Testis (tissue), 3 donors: ENCODE data around the gene EDAR. TPM values are rescaled to one million over a fixed set of nuclear protein-coding genes. Genes with fewer than 3 reads are reported as not detected.

Experiments used
- DNase-seq: peaks from one replicate; pipeline ENCODE4 v3.0.0-alpha.2; 2019
- H3K27ac ChIP-seq, 2 donors: fragments of 200-600 bp; sonication (generic); one replicate each; pipeline ENCODE4 v1.5.1; 2019
- H3K27me3 ChIP-seq: fragments of 200-600 bp; sonication (generic); one replicate; pipeline ENCODE4 v1.5.1; 2019
- H3K36me3 ChIP-seq: fragments of 200-600 bp; sonication (generic); one replicate; pipeline ENCODE4 v1.5.1; 2017; ENCODE audit warnings: low read depth; ENCODE audit errors: missing control alignments
- H3K4me1 ChIP-seq: fragments of 200-600 bp; sonication (generic); one replicate; pipeline ENCODE4 v1.5.1; 2019
- H3K4me3 ChIP-seq, 2 donors: fragments of 200-600 bp; sonication (generic); one replicate each; pipeline ENCODE4 v1.5.1; 2017 to 2019
- H3K9me3 ChIP-seq: fragments of 200-600 bp; sonication (generic); one replicate; pipeline ENCODE4 v1.5.1; 2017
- CTCF ChIP-seq, 3 experiments: fragments of 450-650 bp in 2 of 3; fragments of 200-600 bp in 1 of 3; sonication (generic) in 1 of 3; IDR thresholded peaks; one replicate each; pipeline ENCODE4 v1.5.1; 2016 to 2019; ENCODE audit warnings: antibody characterized with exemption in 3 of 3, mild to moderate bottlenecking in 2 of 3, moderate library complexity in 1 of 3
- POLR2A ChIP-seq: fragments of 450-650 bp; IDR thresholded peaks from one replicate; pipeline ENCODE4 v1.6.1; 2017; ENCODE audit warnings: antibody characterized with exemption, mild to moderate bottlenecking, moderate library complexity
- WGBS, 2 donors: methylation state at CpG; one replicate each; pipeline ENCODE4 v1.1.5; 2018; 5-methylcytosine and 5-hydroxymethylcytosine counted together
- intact Hi-C: fragments of 100-400 bp; cut with DNase I; formaldehyde crosslinking; loops from one replicate; pipeline ENCODE4 v1.15.1; 2023; ENCODE audit warnings: low total_unique reads
- polyA plus RNA-seq: library from polyadenylated mRNA; stranded (reverse); fragments of 350-450 nt; fragmentation: Illumina TruSeq; extraction: RNeasy Lipid Tissue Mini Kit (QIAGEN cat#74804); gene quantifications from one replicate; pipeline ENCODE4 v1.2.3, GENCODE V29; 2014; ENCODE audit warnings: low read depth, low replicate concordance; ENCODE audit not compliant: insufficient read depth
- total RNA-seq, 2 donors: library from RNA; depleted of rRNA; stranded (reverse); fragments of >200 nt; gene quantifications; one replicate each; pipeline ENCODE4 v1.2.3, GENCODE V29; 2016

Gene EDAR
- total and polyA plus RNA-seq, 3 donors from 2014 or later: 0.30 to 0.74 (median 0.39) TPM

GRCh38 chr2:108937367-108938017 is 51.5 kb downstream of the EDAR start:
- DNase-seq: no peak
- intact Hi-C loops: no loop called here
- Histone ChIP-seq H3K4me1 (peaks cover 5% of the 10 kb centered on the region), H3K27ac (no peak overlapping the region), H3K4me3 (no peak overlapping the region), H3K27me3 (no peaks in the 10 kb centered on the region), H3K9me3 (no peaks in the 10 kb centered on the region), H3K36me3 (no peaks in the 10 kb centered on the region)
- TF ChIP-seq CTCF (IDR thresholded peaks at IDR 0.05): no peak
- TF ChIP-seq POLR2A: no peak
- 81% methylated on average over 5 of the region's 5 CpGs for WGBS, 2 donors

GRCh38 chr2:108936866-108937265 is 52.2 kb downstream of the EDAR start:
- H3K36me3 ChIP-seq: no peaks in the 10 kb centered on the region
- DNase-seq: no peak
- 61 to 76% methylated on average over 6 to 7 of the region's 7 CpGs for WGBS, 2 donors
- no peaks in the 10 kb centered on the region for H3K9me3 ChIP-seq
- no peak overlapping the region for H3K4me3 ChIP-seq
- no peak for TF ChIP-seq POLR2A
- no peak for TF ChIP-seq CTCF (IDR thresholded peaks at IDR 0.05)
- intact Hi-C loops: no loop called here
- no peak overlapping the region for H3K27ac ChIP-seq
- H3K4me1 ChIP-seq: peaks cover 5% of the 10 kb centered on the region
- no peaks in the 10 kb centered on the region for H3K27me3 ChIP-seq

GRCh38 chr2:108936076-108936864 is 52.8 kb downstream of the EDAR start:
- intact Hi-C loops: no loop called here
- no peak overlapping the region for H3K27ac ChIP-seq
- H3K9me3 ChIP-seq: no peaks in the 10 kb centered on the region
- WGBS, 2 donors: 68 to 76% methylated on average over 13 to 17 of the region's 17 CpGs
- DNase-seq: no peak
- H3K36me3 ChIP-seq: no peaks in the 10 kb centered on the region
- no peaks in the 10 kb centered on the region for H3K27me3 ChIP-seq
- no peak overlapping the region for H3K4me3 ChIP-seq
- TF ChIP-seq POLR2A (no peak), CTCF (IDR thresholded peaks at IDR 0.05) (no peak)
- H3K4me1 ChIP-seq: peaks cover 5% of the 10 kb centered on the region

GRCh38 chr2:108935271-108935741 is 53.7 kb downstream of the EDAR start:
- DNase-seq: no peak
- peaks cover 5% of the 10 kb centered on the region for H3K4me1 ChIP-seq
- 72 to 73% methylated on average over 3 to 5 of the region's 5 CpGs for WGBS, 2 donors
- no peak overlapping the region for H3K4me3 ChIP-seq
- no peaks in the 10 kb centered on the region for H3K9me3 ChIP-seq
- no peak overlapping the region for H3K27ac ChIP-seq
- TF ChIP-seq POLR2A (no peak), CTCF (IDR thresholded peaks at IDR 0.05) (no peak)
- no peaks in the 10 kb centered on the region for H3K27me3 ChIP-seq
- intact Hi-C loops: no loop called here
- no peaks in the 10 kb centered on the region for H3K36me3 ChIP-seq
